ENCODE data around the gene ICAM5. TPM values are rescaled to one million over a fixed set of nuclear protein-coding genes. Genes with fewer than 3 reads are reported as not detected.

Gene ICAM5
- total and polyA plus RNA-seq, 9 of the 15 experiments (the other 6 are each of a cell fraction or from before 2014, with no cell fraction given) = 0.10 to 114 (median 13.7) TPM

DNA sequence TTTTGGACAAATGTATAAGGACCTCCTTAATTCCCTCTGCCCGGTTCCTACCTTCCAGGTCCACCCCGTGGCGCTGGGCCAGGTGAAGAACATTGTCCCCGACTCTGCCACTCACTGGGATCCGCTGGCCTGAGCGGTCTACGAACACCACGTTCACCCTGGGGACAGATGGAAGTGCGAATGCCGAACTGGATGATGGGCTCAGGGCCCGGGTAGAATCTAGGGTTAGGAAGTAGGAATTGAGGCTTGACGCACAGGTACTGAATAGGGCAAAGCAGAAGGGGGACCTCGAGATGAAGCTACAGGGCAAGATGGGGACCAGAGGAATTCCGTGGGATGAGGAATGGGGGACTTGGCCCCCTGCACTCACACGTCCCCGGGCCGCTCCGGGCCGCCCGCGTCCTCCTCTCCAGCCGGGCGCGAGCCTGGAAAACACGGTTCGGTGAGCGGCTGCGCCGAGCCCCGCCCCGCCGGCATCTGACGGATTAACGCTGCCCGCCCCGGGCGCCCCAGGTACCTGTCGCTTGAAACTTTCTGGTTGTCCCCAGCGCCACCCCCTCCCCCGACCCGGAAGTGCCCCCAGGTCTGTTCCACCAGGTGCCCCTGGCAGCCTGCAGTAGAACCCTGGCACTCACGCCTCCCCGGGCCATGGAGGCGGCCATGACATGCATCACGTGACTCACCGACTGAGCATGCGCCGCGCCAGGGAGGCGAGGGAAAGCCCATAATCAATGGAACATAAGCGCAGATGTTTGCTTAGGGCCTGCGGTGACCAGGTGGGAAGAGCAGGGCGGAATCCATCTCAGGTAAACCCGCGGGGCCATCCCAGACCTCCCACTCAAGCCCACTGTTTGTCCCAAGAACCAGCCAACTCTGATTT, 25.8 kb downstream of the ICAM5 start, which contains the start of gene FDX2 (continued):
- TF ChIP-seq, protein P1, sequence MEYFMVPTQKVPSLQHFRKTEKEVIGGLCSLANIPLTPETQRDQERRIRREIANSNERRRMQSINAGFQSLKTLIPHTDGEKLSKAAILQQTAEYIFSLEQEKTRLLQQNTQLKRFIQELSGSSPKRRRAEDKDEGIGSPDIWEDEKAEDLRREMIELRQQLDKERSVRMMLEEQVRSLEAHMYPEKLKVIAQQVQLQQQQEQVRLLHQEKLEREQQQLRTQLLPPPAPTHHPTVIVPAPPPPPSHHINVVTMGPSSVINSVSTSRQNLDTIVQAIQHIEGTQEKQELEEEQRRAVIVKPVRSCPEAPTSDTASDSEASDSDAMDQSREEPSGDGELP (CRISPR knock-in tag; IDR thresholded peaks at IDR 0.05; ENCODE audit: borderline replicate concordance) = peak; percentile 16; the same call in 1 of the 2 replicates
- TF ChIP-seq CBFA2T2 (conservative IDR thresholded peaks at IDR 0.05) (peak; percentile 92), SUPT5H (IDR thresholded peaks at IDR 0.05) (peak; percentile 82), POLR2H (tag; IDR thresholded peaks at IDR 0.05; ENCODE audit: low read depth) (peak; percentile 72), C11orf30 (IDR thresholded peaks at IDR 0.05; ENCODE audit: low read depth) (peak; percentile 93), CHCHD3 (CRISPR knock-in tag; IDR thresholded peaks at IDR 0.05) (no peak), CXXC5 (CRISPR knock-in tag; IDR thresholded peaks at IDR 0.05) (peak; percentile 75), ZNF57 (CRISPR knock-in tag; IDR thresholded peaks at IDR 0.05) (no peak), ZNF780A (CRISPR knock-in tag; IDR thresholded peaks at IDR 0.05) (peak; percentile 80; the same call in 1 of the 2 replicates), PHF20 (IDR thresholded peaks at IDR 0.05; ENCODE audit: partially characterized antibody) (peak; percentile 97), ZBTB17 (CRISPR knock-in tag; IDR thresholded peaks at IDR 0.05) (peak; percentile 73; the same call in 1 of the 2 replicates)
- TF ChIP-seq, protein P2, sequence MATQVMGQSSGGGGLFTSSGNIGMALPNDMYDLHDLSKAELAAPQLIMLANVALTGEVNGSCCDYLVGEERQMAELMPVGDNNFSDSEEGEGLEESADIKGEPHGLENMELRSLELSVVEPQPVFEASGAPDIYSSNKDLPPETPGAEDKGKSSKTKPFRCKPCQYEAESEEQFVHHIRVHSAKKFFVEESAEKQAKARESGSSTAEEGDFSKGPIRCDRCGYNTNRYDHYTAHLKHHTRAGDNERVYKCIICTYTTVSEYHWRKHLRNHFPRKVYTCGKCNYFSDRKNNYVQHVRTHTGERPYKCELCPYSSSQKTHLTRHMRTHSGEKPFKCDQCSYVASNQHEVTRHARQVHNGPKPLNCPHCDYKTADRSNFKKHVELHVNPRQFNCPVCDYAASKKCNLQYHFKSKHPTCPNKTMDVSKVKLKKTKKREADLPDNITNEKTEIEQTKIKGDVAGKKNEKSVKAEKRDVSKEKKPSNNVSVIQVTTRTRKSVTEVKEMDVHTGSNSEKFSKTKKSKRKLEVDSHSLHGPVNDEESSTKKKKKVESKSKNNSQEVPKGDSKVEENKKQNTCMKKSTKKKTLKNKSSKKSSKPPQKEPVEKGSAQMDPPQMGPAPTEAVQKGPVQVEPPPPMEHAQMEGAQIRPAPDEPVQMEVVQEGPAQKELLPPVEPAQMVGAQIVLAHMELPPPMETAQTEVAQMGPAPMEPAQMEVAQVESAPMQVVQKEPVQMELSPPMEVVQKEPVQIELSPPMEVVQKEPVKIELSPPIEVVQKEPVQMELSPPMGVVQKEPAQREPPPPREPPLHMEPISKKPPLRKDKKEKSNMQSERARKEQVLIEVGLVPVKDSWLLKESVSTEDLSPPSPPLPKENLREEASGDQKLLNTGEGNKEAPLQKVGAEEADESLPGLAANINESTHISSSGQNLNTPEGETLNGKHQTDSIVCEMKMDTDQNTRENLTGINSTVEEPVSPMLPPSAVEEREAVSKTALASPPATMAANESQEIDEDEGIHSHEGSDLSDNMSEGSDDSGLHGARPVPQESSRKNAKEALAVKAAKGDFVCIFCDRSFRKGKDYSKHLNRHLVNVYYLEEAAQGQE (IDR thresholded peaks at IDR 0.05; ENCODE audit: borderline replicate concordance) = peak; percentile 87
- TF ChIP-seq, protein P2 (CRISPR knock-in tag; IDR thresholded peaks at IDR 0.05; ENCODE audit: low read depth) = no peak
- TF ChIP-seq, protein P3, sequence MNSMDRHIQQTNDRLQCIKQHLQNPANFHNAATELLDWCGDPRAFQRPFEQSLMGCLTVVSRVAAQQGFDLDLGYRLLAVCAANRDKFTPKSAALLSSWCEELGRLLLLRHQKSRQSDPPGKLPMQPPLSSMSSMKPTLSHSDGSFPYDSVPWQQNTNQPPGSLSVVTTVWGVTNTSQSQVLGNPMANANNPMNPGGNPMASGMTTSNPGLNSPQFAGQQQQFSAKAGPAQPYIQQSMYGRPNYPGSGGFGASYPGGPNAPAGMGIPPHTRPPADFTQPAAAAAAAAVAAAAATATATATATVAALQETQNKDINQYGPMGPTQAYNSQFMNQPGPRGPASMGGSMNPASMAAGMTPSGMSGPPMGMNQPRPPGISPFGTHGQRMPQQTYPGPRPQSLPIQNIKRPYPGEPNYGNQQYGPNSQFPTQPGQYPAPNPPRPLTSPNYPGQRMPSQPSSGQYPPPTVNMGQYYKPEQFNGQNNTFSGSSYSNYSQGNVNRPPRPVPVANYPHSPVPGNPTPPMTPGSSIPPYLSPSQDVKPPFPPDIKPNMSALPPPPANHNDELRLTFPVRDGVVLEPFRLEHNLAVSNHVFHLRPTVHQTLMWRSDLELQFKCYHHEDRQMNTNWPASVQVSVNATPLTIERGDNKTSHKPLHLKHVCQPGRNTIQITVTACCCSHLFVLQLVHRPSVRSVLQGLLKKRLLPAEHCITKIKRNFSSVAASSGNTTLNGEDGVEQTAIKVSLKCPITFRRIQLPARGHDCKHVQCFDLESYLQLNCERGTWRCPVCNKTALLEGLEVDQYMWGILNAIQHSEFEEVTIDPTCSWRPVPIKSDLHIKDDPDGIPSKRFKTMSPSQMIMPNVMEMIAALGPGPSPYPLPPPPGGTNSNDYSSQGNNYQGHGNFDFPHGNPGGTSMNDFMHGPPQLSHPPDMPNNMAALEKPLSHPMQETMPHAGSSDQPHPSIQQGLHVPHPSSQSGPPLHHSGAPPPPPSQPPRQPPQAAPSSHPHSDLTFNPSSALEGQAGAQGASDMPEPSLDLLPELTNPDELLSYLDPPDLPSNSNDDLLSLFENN (IDR thresholded peaks at IDR 0.05; ENCODE audit: low read depth in 2 of 2, low read length in 2 of 2) = peak in 1 of 2 experiments; percentile 43; a peak in 1 of 4 replicates

All from K562 (cell line).